ENCODE data around the gene OR52N5. TPM values are rescaled to one million over a fixed set of nuclear protein-coding genes. Genes with fewer than 3 reads are reported as not detected.

The OR52N5 gene
- total RNA-seq, 1 donor from 2014 or later, result not detected

DNA sequence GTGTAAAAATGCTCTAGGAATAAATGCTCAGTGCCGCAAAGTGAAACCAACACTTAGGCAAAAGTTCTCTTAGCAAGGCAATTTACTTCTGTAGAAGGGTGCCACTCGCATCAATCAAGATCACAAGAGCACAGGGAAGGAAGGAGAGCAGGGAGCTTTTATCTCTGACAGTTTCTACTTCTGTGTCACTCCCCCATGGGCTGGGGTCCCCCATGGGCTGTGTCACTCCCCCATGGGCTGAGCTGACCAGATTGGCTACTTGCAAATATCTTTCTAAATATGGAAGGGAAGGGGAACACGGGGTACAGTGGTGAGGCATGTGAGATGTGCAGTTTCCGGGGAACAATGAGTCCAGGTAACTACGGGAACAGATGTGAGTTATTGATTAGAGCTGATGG, 26.0 kb upstream of the OR52N5 start:
- peak overlapping the region; percentile 89 for H3K27ac Mint-ChIP-seq
- H3K4me3 Mint-ChIP-seq (ENCODE audit: low read depth), result peak overlapping the region; percentile 84
- no peak for DNase-seq (ENCODE audit: low spot score, unreplicated experiment)
- H3K36me3 Mint-ChIP-seq (ENCODE audit: insufficient read depth), result peaks cover 2% of the 10 kb centered on the region
- H3K9me3 Mint-ChIP-seq (ENCODE audit: low read depth), result peaks cover 5% of the 10 kb centered on the region
- H3K4me1 Mint-ChIP-seq (ENCODE audit: low read depth), result peaks cover 6% of the 10 kb centered on the region
- peaks cover 8% of the 10 kb centered on the region for H3K27me3 Mint-ChIP-seq
- TF ChIP-seq, protein P1, sequence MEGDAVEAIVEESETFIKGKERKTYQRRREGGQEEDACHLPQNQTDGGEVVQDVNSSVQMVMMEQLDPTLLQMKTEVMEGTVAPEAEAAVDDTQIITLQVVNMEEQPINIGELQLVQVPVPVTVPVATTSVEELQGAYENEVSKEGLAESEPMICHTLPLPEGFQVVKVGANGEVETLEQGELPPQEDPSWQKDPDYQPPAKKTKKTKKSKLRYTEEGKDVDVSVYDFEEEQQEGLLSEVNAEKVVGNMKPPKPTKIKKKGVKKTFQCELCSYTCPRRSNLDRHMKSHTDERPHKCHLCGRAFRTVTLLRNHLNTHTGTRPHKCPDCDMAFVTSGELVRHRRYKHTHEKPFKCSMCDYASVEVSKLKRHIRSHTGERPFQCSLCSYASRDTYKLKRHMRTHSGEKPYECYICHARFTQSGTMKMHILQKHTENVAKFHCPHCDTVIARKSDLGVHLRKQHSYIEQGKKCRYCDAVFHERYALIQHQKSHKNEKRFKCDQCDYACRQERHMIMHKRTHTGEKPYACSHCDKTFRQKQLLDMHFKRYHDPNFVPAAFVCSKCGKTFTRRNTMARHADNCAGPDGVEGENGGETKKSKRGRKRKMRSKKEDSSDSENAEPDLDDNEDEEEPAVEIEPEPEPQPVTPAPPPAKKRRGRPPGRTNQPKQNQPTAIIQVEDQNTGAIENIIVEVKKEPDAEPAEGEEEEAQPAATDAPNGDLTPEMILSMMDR (IDR thresholded peaks at IDR 0.05; ENCODE audit: unreplicated experiment), result no peak

DNA sequence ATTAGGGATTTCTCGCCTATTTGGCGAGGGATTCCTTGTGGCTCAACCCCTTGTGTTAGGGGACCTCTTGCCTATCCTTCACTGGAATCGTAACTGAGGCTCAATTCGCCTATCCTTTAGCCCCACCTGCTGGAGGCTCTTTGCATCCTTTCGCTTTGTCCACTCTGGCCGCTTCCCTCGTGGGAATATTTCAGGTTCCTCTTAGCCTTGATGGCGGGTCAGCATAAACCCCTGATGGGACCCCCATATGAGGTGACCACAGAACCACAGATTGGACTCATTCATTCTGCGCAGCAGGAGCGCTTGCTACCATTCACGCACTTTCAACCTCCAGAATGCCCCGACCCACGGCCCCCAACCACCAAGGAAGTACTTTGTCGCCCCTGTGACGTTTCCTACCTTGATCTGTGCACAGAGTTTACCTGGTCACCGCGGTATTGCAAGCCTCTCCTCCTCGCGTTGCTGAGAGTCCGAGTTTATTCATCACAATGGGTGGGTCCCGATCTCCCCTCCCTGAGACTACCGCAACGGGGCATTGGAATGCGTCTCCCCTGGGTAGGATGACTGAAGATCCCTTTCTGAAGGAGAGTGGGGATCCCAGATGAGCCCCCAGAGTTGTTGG, 25.5 kb upstream of the OR52N5 start, which contains the start of gene OR52N2:
Gene OR52N2, plus strand, starts transcription at position 425 of the 622 bp plus-strand sequence. CDS start 11,412 bp downstream, outside the sequence.
- H3K27me3 Mint-ChIP-seq, result peaks cover 8% of the 10 kb centered on the region
- DNase-seq (ENCODE audit: low spot score, unreplicated experiment), result peak; percentile 66

DNA sequence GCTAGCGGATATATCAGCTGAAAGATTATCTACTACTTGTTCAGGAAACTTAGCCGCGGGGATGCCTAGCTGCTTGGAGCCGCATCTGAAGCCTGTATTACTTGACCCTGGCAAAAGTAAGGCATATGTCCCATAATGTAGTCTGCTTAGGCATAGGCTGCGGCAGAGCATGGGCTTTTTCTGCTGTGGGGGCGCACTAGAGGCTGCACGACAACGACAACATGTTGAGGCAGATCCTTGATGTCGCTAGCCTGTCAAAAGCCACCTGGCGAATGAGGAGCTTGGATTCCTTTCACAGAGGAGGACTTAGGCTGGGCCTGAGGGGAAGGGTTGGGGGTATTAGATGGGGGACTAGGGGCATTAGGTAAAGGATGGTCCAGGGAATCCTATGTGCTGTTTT, 24.4 kb upstream of the OR52N5 start:
- no peak overlapping the region for H3K4me3 Mint-ChIP-seq (ENCODE audit: low read depth)
- peaks cover 14% of the 10 kb centered on the region for H3K9me3 Mint-ChIP-seq (ENCODE audit: low read depth)
- peaks cover 2% of the 10 kb centered on the region for H3K36me3 Mint-ChIP-seq (ENCODE audit: insufficient read depth)
- peaks cover 6% of the 10 kb centered on the region for H3K4me1 Mint-ChIP-seq (ENCODE audit: low read depth)
- no peak for DNase-seq (ENCODE audit: low spot score, unreplicated experiment)
- H3K27me3 Mint-ChIP-seq, result peaks cover 8% of the 10 kb centered on the region
- TF ChIP-seq, protein P1 (IDR thresholded peaks at IDR 0.05; ENCODE audit: unreplicated experiment), result no peak
- no peak overlapping the region for H3K27ac Mint-ChIP-seq

More for the DNA sequence above, 25.5 kb upstream of the OR52N5 start, which contains the start of gene OR52N2:
- Mint-ChIP-seq H3K4me1 (ENCODE audit: low read depth) (peaks cover 6% of the 10 kb centered on the region), H3K27ac (peak within 1 kb of the TSS; percentile 89), H3K9me3 (ENCODE audit: low read depth) (peaks cover 8% of the 10 kb centered on the region), H3K36me3 (ENCODE audit: insufficient read depth) (peaks cover 2% of the 10 kb centered on the region), H3K4me3 (ENCODE audit: low read depth) (peak within 1 kb of the TSS; percentile 84)
- TF ChIP-seq, protein P1 (IDR thresholded peaks at IDR 0.05; ENCODE audit: unreplicated experiment), result peak; percentile 88

DNA sequence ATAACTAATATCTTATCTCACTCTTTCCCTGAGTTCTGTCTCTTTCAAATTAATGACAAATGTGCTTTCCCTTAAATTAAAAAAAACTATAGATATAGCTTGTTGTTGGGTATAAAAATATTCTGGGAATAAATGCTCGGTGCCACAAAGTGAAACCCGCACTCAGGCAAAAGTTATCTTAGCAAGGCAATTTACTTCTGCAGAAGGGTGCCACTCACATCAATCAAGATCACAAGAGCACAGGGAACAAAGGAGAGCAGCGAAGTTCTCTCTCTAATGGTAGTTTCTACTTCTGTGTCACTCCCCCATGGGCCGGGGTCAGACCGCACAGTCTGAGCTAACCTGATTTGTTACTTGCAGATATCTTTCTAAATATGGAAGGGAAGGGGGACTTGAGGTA, 20.8 kb upstream of the OR52N5 start:
- no peak overlapping the region for H3K27ac Mint-ChIP-seq
- H3K4me1 Mint-ChIP-seq (ENCODE audit: low read depth), result peaks cover 3% of the 10 kb centered on the region
- no peak for DNase-seq (ENCODE audit: low spot score, unreplicated experiment)
- H3K9me3 Mint-ChIP-seq (ENCODE audit: low read depth), result peaks cover 14% of the 10 kb centered on the region
- H3K4me3 Mint-ChIP-seq (ENCODE audit: low read depth), result no peak overlapping the region
- TF ChIP-seq, protein P1 (IDR thresholded peaks at IDR 0.05; ENCODE audit: unreplicated experiment), result no peak
- H3K36me3 Mint-ChIP-seq (ENCODE audit: insufficient read depth), result peaks cover 2% of the 10 kb centered on the region
- H3K27me3 Mint-ChIP-seq, result peaks cover 4% of the 10 kb centered on the region

DNA sequence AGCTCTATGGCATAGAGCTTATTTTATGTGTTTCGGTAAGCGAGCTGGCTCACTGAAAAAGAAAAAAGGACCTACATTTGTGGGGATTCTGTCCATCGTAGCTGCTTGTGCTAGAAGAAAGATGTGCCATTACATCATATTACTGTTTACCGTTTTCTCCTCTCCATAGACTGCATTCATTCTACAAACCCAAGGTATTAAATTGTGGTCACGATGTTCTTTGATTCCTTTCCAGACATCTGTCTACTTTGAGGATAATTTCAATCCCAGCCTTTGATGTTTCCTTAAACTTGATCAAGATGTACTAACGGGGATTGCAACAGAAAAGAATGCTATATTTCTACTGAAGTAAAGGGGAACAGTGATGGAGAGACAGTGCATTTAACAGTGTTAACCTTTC, 13.4 kb upstream of the OR52N5 start:
- peaks cover 3% of the 10 kb centered on the region for H3K27me3 Mint-ChIP-seq
- H3K4me3 Mint-ChIP-seq (ENCODE audit: low read depth), result no peak overlapping the region
- TF ChIP-seq, protein P1 (IDR thresholded peaks at IDR 0.05; ENCODE audit: unreplicated experiment), result no peak
- DNase-seq (ENCODE audit: low spot score, unreplicated experiment), result no peak
- no peaks in the 10 kb centered on the region for H3K9me3 Mint-ChIP-seq (ENCODE audit: low read depth)
- no peak overlapping the region for H3K27ac Mint-ChIP-seq
- no peaks in the 10 kb centered on the region for H3K4me1 Mint-ChIP-seq (ENCODE audit: low read depth)
- H3K36me3 Mint-ChIP-seq (ENCODE audit: insufficient read depth), result no peaks in the 10 kb centered on the region
